OCI-LY7 (cell line): ENCODE data around the gene GPR135.

Experiments used
- EZH2phosphoT487 ChIP-seq: fragments of 200-600 bp; sonication (generic); IDR thresholded peaks from 2 replicates; pipeline ENCODE4 v1.6.1; 2018; ENCODE audit warnings: low read depth, borderline replicate concordance, mild to moderate bottlenecking, mixed run types, antibody characterized with exemption, low read length, moderate library complexity, mixed read lengths
- TF ChIP-seq, protein P1 (sequence below): fragments of 200-600 bp; sonication (generic); conservative IDR thresholded peaks from 2 replicates; pipeline ENCODE4 v1.5.1; 2014; ENCODE audit warnings: mild to moderate bottlenecking, antibody characterized with exemption, low read length, moderate library complexity, mixed read lengths

DNA sequence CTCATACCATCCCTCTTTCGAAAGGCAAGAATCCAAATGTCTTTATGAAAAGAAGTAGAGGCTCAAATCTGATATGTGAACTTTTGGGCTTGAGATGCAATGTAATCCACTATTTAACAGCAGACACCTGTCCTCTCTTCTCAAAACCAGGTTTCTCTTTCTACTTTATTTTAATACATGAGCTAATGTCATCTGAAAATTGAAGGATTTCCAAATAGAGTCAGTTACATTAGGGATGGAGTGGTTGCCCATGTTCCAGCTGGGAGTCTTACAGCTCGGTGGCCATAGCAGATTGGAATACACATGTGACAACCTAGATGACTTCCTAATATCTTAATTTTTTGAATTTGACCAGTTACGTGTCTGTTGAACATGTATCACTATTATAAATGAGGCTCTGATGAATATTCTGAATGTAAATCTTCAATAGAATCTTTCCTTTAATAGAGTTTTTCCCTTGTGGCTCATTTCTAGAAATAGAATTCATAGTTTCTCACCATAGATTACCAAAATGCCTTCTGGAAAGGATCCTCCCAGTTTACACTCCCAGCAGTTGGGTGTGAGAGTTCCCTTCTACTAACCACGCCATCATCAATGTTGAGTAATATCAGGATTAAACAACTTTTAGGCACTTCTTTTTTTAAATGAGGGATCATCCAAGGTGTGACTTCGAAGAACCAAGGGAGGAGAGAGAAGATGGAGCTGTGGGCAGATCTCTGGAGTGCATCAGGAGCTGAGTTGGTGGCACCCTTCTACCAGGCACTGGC is 49.2 kb downstream of the GPR135 start:
- TF ChIP-seq, protein P1, sequence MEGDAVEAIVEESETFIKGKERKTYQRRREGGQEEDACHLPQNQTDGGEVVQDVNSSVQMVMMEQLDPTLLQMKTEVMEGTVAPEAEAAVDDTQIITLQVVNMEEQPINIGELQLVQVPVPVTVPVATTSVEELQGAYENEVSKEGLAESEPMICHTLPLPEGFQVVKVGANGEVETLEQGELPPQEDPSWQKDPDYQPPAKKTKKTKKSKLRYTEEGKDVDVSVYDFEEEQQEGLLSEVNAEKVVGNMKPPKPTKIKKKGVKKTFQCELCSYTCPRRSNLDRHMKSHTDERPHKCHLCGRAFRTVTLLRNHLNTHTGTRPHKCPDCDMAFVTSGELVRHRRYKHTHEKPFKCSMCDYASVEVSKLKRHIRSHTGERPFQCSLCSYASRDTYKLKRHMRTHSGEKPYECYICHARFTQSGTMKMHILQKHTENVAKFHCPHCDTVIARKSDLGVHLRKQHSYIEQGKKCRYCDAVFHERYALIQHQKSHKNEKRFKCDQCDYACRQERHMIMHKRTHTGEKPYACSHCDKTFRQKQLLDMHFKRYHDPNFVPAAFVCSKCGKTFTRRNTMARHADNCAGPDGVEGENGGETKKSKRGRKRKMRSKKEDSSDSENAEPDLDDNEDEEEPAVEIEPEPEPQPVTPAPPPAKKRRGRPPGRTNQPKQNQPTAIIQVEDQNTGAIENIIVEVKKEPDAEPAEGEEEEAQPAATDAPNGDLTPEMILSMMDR, result no peak
- no peak for TF ChIP-seq EZH2phosphoT487
